Ovary (tissue), 9 donors: ENCODE data around the gene SP2. TPM values are rescaled to one million over a fixed set of nuclear protein-coding genes. Genes with fewer than 3 reads are reported as not detected.

Source experiments
- DNase-seq, 5 donors: peaks; one replicate each; pipeline ENCODE4 v3.0.0-alpha.2; 2019 to 2020
- H3K27ac ChIP-seq, 2 donors: fragments of 200-600 bp; one replicate each; pipeline versions ENCODE4 v1.5.1 to v1.8.0; 2019 to 2022
- H3K27me3 ChIP-seq: fragments of 200-600 bp; one replicate; pipeline ENCODE4 v1.8.0; 2022
- H3K36me3 ChIP-seq: fragments of 200-600 bp; sonication (generic); one replicate; pipeline ENCODE4 v1.5.1; 2019
- H3K4me1 ChIP-seq: one replicate; pipeline ENCODE4 v1.8.1; 2013; ENCODE audit warnings: mild to moderate bottlenecking, moderate library complexity; ENCODE audit not compliant: insufficient read depth
- H3K4me3 ChIP-seq: fragments of 200-600 bp; sonication (generic); one replicate; pipeline ENCODE4 v1.5.1; 2017
- H3K9me3 ChIP-seq, 2 donors: fragments of 200-600 bp in 1 of 2; sonication (generic) in 1 of 2; one replicate each; pipeline versions ENCODE4 v1.5.1 to v1.8.1; 2013 to 2019; ENCODE audit warnings: mild to moderate bottlenecking in 1 of 2, moderate library complexity in 1 of 2
- CTCF ChIP-seq, 3 donors: fragments of 450-650 bp in 2 of 3; fragments of 200-600 bp in 1 of 3; IDR thresholded peaks; one replicate each; pipeline versions ENCODE4 v1.5.1 to v1.8.0; 2016 to 2022; ENCODE audit warnings: antibody characterized with exemption in 3 of 3, mild to moderate bottlenecking in 1 of 3
- EP300 ChIP-seq: sonication (generic); formaldehyde crosslinking; IDR thresholded peaks from one replicate; pipeline ENCODE4 v1.6.1; 2017; ENCODE audit warnings: antibody characterized with exemption
- POLR2A ChIP-seq: fragments of 450-650 bp; IDR thresholded peaks from one replicate; pipeline ENCODE4 v1.6.1; 2017; ENCODE audit warnings: antibody characterized with exemption, mild to moderate bottlenecking, moderate library complexity
- WGBS, 3 donors: extraction: QIAGEN DNeasy Blood & Tissue Kit in 1 of 3; methylation state at CpG; one replicate each; pipeline versions ENCODE4 v1.1.5 to v1.1.7; 2013 to 2017; 5-methylcytosine and 5-hydroxymethylcytosine counted together
- intact Hi-C, 4 donors: fragments of 100-400 bp; cut with DNase I; formaldehyde crosslinking; loops; one replicate each; pipeline versions ENCODE4 v1.11.0 to v1.15.1; 2022 to 2023
- polyA plus RNA-seq, 2 donors: library from polyadenylated mRNA; stranded (reverse); fragments of 200-250 nt in 1 of 2; fragments of 350-450 nt in 1 of 2; fragmentation: Illumina TruSeq in 1 of 2; extraction: RNeasy Lipid Tissue Mini Kit (QIAGEN cat#74804) in 1 of 2; gene quantifications; one replicate each; pipeline ENCODE4 v1.2.3, GENCODE V29; 2013 to 2014
- total RNA-seq, 7 donors: library from RNA; depleted of rRNA in 2 of 7; stranded (reverse); fragments of >200 nt in 2 of 7; fragmentation: NEBNext Ultra II Directional in 3 of 7; extraction: Animal tissue kit (Norgen Biotek cat#: 25700) in 3 of 7; gene quantifications; one replicate each; pipeline versions ENCODE4 v1.1.0 to v1.2.4, GENCODE V29; 2016 to 2023
- donor health status: DM: no; HTN: no; CAD: no; lungs with moderate emphysema.
- donor health status: DM: no; HTN: no; CAD: no.
- donor health status: Bipolar disorder and iron deficiency.
- donor health status: DM: yes; HTN: yes; CAD: no.
- donor health status: DM: no; HTN: no; CAD: no.
- donor health status: DM: yes; HTN: yes; CAD: no.

Gene SP2
- total and polyA plus RNA-seq, 9 donors = 2.6 to 22.5 (median 14.7) TPM

GRCh38 chr17:47927821-47928400 is 31.9 kb downstream of the SP2 start:
- intact Hi-C loops = no loop called here
- Histone ChIP-seq H3K27ac (no peak overlapping the region), H3K4me1 (no peaks in the 10 kb centered on the region), H3K9me3 (no peaks in the 10 kb centered on the region), H3K4me3 (no peak overlapping the region), H3K27me3 (no peaks in the 10 kb centered on the region), H3K36me3 (no peaks in the 10 kb centered on the region)
- no peak for DNase-seq
- 90 to 91% (median 91%) methylated on average over 20 of the region's 20 CpGs for whole genome bisulfite sequencing, 3 donors
- no peak for TF ChIP-seq EP300
- TF ChIP-seq POLR2A = no peak
- no peak for TF ChIP-seq CTCF (IDR thresholded peaks at IDR 0.05)

GRCh38 chr17:47928415-47928814 is 32.4 kb downstream of the SP2 start:
- no peak overlapping the region for H3K4me3 ChIP-seq
- no peaks in the 10 kb centered on the region for H3K4me1 ChIP-seq
- intact Hi-C loops = no loop called here
- 61 to 82% (median 81%) methylated on average over 2 of the region's 2 CpGs for WGBS, 3 donors
- no peak for DNase-seq
- no peak for TF ChIP-seq EP300
- no peak for TF ChIP-seq POLR2A
- no peak for TF ChIP-seq CTCF (IDR thresholded peaks at IDR 0.05)
- no peaks in the 10 kb centered on the region for H3K27me3 ChIP-seq
- H3K36me3 ChIP-seq = no peaks in the 10 kb centered on the region
- no peaks in the 10 kb centered on the region for H3K9me3 ChIP-seq
- H3K27ac ChIP-seq = no peak overlapping the region

- Histone ChIP-seq H3K9me3 (no peaks in the 10 kb centered on the region), H3K4me3 (no peak overlapping the region), H3K4me1 (no peaks in the 10 kb centered on the region), H3K27me3 (no peaks in the 10 kb centered on the region), H3K36me3 (no peaks in the 10 kb centered on the region), H3K27ac (no peak overlapping the region)
- no peak for DNase-seq
- TF ChIP-seq POLR2A = no peak
- TF ChIP-seq EP300 = no peak
- TF ChIP-seq CTCF (IDR thresholded peaks at IDR 0.05) = no peak
- 45 to 60% (median 54%) methylated on average over 10 of the region's 10 CpGs for WGBS, 3 donors
- intact Hi-C loops = no loop called here
Measured at GRCh38 chr17:47929218-47930000, 33.4 kb downstream of the SP2 start.

GRCh38 chr17:47931848-47932247 is 35.8 kb downstream of the SP2 start:
- no peak for DNase-seq
- H3K4me1 ChIP-seq = no peaks in the 10 kb centered on the region
- intact Hi-C loops = no loop called here
- no peak overlapping the region for H3K27ac ChIP-seq
- H3K4me3 ChIP-seq = no peak overlapping the region
- TF ChIP-seq POLR2A (no peak), CTCF (IDR thresholded peaks at IDR 0.05) (no peak), EP300 (no peak)
- no peaks in the 10 kb centered on the region for H3K9me3 ChIP-seq
- H3K27me3 ChIP-seq = no peaks in the 10 kb centered on the region
- WGBS, 3 donors = 71 to 74% (median 73%) methylated on average over 4 of the region's 4 CpGs
- no peaks in the 10 kb centered on the region for H3K36me3 ChIP-seq
